ENCODE data around the gene TLNRD1.

TLNRD1 gene

GRCh38 chr15:81001152-81002008 is 657 bp downstream of the TLNRD1 start:
- in situ Hi-C loops (cut with MboI; ENCODE audit: low sequenced_read_pairs): no loop called here

DNA sequence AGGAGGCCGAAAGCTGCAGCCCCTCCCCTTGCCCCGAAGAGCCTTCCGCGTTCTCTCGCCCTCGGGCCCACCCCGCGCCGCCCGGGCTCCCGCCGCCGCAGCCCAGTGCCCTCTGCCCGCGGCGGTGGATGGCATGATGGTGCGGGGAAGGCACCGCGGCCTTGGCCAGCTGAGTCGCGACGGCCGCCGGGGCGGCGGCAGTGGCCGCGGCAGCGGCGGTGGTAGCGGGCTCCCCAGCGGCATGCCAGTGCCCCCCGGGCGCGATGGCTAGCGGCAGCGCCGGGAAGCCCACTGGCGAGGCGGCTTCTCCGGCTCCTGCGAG is 1.2 kb downstream of the TLNRD1 start:
- in situ Hi-C loops (cut with MboI; ENCODE audit: low sequenced_read_pairs): no loop called here

- in situ Hi-C loops (cut with MboI; ENCODE audit: low sequenced_read_pairs): no loop called here
Observed at GRCh38 chr15:81002331-81003096, 1.8 kb downstream of the TLNRD1 start.

DNA sequence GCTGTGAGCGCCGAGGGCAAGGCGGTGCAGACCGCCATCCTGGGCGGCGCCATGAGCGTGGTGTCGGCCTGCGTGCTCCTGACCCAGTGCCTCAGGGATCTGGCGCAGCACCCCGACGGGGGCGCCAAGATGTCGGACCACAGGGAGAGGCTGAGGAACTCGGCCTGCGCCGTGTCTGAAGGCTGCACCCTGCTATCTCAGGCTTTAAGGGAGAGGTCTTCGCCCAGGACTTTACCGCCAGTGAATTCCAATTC is 2.3 kb downstream of the TLNRD1 start:
- in situ Hi-C loops (cut with MboI; ENCODE audit: low sequenced_read_pairs): no loop called here

DNA sequence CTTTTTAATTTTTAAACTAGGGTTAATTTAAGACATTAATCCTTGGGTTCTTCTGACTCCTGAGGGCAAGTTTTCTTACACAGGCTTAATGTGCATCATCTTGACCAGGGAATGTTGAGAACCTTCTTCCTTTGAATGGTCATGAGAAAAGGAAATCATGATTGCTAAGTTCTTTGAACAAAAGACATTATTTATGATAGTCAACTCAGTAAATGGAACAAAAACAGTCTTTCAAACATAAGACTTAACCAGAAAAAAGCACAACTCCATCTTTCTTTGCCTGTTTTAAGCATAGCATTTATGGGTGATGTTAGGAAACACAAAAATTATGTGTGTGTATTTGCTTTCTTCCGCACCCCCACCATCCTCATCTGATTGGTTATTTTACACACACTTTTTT is 5.4 kb downstream of the TLNRD1 start:
- in situ Hi-C loops (cut with MboI; ENCODE audit: low sequenced_read_pairs): no loop called here

DNA sequence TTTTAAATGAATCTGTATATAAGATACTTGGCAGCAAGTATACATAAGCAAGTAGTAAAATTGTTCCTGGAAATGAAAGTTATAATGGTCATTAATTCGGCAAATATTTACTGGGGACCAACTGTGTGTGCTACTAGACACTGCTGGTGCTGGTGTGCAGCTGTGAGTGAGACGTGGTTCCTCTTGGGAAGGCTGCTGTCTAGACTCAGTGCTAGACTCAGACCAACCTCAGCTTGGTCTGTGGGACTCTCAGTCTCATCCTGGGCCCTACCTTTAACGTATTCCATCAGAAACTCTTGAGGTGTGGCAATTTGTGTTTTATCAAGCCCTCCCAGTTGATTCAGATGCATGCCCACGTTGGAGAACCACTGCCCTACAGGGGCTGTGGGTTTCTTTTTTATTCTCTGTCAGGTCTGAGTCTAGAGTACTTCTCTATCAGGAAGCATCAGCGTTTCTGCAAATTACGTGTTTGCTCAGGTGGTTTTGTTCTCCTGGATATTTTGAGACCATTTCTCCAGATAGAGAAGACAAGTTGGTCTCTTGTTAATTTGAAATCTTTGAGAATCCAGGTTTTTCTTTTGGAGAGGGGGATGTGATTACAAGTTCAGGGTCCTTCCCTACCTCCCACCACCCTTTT is 6.8 kb downstream of the TLNRD1 start:
- in situ Hi-C loops (cut with MboI; ENCODE audit: low sequenced_read_pairs): no loop called here

GRCh38 chr15:81008312-81008711 is 7.6 kb downstream of the TLNRD1 start:
- in situ Hi-C loops (cut with MboI; ENCODE audit: low sequenced_read_pairs): no loop called here

- in situ Hi-C loops (cut with MboI; ENCODE audit: low sequenced_read_pairs): no loop called here
Observed at GRCh38 chr15:81010086-81010485, 9.4 kb downstream of the TLNRD1 start.

DNA sequence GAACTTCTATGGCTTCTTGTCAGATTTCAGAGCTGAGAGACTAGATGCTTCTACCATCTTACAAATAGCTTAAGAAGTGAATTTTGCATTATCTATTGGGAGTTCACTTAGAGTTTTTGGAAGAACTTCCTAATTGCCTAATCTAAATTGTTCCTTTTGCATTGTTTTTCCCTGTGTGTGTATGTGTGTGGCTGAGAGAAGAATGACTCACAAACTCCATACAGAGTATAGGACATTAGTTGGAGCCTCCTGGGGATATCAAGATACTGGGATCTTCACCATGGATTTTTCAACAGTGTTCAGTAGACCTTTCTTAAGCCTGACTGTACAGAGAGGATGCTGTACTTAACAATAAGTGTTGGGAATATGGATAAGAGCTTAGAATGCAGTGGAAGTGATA is 10.9 kb downstream of the TLNRD1 start:
- in situ Hi-C loops (cut with MboI; ENCODE audit: low sequenced_read_pairs): no loop called here

GRCh38 chr15:81012588-81012987 is 11.9 kb downstream of the TLNRD1 start:
- in situ Hi-C loops (cut with MboI; ENCODE audit: low sequenced_read_pairs): no loop called here

DNA sequence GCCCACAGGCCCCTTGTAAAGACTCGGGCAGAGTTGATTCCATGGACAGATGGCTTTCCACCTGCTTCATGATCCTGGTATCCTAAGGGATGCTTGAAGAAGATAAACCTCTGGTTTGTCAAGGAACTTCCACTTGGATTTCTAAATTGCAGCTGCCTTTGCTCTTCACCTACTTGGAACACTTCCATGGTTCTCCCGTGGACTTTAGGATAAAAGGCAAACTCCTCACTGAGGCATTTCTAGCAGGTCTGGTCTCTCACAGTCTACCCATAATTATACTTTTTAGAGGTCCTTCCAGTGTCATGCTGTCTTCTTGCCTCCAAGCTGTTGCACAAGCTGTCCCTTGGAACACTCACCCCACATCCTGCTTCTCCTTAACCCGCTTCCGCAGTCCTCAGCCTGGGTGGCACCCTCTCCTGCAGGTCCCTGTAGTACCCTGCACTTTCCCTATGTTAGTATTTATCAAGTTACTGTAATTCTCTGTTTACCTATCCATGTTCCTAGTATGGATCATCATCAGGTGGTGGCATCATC is 12.7 kb downstream of the TLNRD1 start:
- in situ Hi-C loops (cut with MboI; ENCODE audit: low sequenced_read_pairs): no loop called here

DNA sequence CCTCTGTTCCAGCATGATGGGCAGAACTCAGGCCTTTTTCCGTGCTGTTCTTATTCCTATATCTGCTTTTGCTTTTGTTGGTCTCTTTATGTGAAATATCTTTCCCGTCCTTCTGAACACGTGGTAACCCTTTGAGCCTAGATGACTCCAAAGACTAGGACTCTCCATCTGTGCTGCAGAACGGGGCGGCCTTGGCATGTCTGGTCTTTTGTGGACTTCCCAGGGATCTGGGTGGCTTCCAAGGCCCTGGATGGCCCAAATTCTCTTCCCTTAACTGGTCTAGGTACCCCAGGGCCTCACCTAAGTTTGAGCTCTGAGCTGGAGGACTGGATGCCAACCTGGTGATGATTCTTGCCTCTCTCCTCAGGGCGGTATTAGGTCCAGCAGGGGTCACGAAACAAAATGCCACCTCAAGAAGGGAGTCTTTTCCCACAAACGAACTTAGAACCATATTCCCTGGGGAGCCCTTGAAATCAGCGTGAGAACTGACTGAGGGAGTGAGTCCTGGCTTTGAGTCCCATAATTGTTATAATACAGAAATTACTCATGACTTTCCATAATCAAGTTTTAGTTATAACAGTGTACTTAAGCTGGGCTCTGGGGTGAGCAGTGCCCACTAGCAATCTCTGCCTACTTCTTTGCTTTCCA is 13.8 kb downstream of the TLNRD1 start:
- in situ Hi-C loops (cut with MboI; ENCODE audit: low sequenced_read_pairs): no loop called here

DNA sequence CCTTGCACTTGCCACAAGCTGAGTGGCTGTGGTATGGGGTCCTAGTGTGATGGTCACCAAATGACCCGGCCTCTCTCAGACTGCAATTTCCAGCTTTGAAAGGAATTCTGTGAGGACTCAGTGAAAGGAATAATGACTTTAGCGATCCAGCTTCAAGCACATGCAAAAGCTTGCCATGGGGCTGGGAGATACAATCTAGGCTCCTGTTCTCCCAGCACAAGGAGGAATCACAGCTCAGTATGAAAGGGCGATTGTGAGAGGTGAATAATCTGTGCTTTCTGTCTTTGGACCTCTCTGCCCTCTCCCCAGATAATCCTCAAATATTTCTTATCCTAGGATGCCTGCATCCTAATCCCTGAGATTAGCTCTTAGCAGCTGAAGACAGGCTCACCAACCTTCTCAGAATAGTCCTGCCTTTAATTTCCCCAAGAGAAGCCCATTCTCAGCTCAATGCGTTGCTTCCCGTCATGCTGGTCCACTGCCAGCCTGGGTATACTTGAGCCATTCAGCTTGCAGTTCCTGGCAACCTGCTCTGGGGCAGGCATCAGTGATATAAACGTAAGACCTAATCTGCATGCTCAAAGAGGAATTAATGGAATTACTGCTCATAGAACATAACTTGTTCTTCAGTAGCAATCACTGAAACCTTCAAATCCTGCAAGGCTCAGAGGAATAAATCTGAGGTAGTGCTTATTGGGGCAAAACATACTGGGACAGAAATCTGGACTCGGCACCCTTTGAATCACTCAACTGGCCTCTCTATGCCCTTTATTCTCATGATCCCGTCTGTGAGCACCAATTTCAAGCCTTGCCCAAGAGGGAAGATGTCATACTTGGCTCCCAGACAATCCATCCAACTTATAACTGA is 15.1 kb downstream of the TLNRD1 start:
- in situ Hi-C loops (cut with MboI; ENCODE audit: low sequenced_read_pairs): no loop called here

DNA sequence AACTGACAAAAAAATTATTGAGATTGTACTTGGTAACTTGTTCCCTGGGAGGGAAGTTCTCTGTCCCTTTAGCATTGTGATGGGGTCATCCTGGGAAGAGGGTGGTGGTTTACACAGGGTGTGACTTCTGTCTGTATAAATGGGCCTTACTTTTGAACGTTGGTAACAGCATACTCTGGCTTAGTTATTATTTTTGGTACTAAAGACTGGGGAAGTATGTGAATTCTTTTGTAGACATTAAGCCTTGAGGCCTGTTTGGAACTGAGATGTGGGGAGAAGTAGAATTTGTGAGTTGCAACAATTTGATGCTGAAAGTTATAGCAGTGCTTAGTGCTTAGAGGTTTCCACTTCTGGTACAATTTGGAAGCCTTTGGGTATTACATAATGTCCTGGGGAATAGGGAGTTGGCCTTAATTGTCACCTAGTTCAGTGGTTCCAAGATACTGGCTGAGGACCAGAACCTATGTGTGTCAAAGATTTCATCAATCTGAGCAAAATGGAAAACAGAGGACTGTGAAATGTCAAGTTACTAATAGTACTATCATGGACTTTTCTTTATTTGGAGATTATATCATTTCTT is 15.9 kb downstream of the TLNRD1 start:
- in situ Hi-C loops (cut with MboI; ENCODE audit: low sequenced_read_pairs): no loop called here

GRCh38 chr15:81018197-81018596 is 17.5 kb downstream of the TLNRD1 start:
- in situ Hi-C loops (cut with MboI; ENCODE audit: low sequenced_read_pairs): no loop called here

DNA sequence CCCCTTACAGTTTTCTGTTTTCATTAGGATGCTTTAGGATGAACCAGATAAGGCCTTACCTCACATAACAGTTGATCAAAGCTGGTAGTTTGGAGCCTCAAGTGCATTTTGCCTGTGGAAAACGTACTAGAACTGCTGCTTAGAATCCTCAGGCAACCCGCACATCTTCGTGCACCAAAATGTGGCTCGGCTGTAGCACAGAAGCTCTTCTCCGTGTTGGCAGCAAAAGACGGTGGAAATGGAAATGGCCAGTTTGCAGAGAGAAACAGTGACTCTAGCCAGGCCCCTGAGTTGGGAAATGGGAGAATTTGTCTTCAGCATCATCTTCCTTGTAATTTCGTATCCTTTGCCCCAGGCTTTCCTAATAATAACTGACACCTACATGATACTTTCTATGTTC is 20.6 kb downstream of the TLNRD1 start:
- in situ Hi-C loops (cut with MboI; ENCODE audit: low sequenced_read_pairs): no loop called here

DNA sequence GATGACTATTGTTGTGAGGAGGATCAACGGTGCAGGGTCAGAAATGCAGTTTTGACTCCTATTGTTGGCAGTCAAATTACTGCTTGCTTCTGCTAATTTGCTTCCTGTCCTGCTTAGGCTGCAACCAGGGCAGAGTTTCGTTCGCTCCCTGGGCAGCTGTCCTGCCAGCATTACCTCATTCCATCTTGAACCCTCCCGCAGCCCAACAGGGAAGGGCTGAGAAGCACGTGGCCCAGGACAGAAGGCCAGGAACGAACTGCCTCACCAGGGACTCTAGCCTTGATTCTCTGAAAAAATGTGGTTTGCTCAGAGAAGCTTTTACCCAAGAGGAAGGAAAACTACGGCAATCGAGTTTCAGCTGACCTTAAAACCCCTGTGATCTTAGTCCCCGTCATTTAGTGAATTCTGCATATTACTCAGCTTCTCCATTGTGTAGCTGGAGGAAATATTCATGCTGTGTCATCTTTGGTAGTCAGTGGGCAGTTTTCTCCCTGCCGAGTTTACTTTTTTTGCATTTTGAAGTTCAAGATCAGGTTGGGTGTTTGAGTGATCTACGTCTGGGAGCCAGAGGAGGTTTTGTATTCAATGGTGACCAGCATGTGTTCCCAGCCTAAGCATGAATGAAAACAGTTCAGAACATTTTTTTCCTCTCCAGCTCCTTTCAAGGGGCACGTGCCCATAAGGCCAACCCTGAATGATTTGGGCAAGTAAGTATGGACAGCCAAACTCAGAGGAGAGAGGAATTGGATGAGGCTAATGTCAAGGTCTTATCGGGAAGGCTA is 23.0 kb downstream of the TLNRD1 start:
- in situ Hi-C loops (cut with MboI; ENCODE audit: low sequenced_read_pairs): no loop called here

GRCh38 chr15:81024265-81024872 is 23.6 kb downstream of the TLNRD1 start:
- in situ Hi-C loops (cut with MboI; ENCODE audit: low sequenced_read_pairs): no loop called here

DNA sequence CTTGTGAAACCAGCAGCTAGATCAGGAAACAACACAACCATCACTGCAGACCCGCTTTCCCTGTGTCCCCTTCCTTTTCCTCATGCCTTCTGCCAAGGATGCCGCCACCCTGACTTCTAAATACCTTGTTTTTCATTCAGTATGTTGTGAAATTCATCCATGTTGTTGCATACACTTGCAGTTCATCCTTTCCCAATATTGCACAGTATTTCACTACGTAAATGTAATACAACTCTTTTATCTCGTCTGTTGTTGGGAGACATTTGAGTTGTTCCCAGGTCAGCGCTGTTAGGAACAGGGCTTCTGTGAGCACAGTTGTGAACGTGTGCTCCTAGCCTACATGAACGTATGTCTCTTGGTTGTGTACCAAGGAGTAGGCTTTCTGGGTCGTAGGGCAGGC is 24.2 kb downstream of the TLNRD1 start:
- in situ Hi-C loops (cut with MboI; ENCODE audit: low sequenced_read_pairs): no loop called here
